Esophagus muscularis mucosa (tissue), 4 donors: ENCODE data around the gene FLNC. TPM values are rescaled to one million over a fixed set of nuclear protein-coding genes. Genes with fewer than 3 reads are reported as not detected.

Experiments
- DNase-seq: peaks from one replicate; pipeline ENCODE4 v3.0.0-alpha.2; 2017; ENCODE audit errors: extremely low spot score
- H3K27ac ChIP-seq, 4 donors: fragments of 200-600 bp; sonication (generic); replicated peaks in 1 of 4; 1 replicate in 3 of 4; 2 replicates in 1 of 4; pipeline ENCODE4 v1.5.1; 2016 to 2019; ENCODE audit warnings: mild to moderate bottlenecking in 1 of 4
- H3K27me3 ChIP-seq, 4 donors: fragments of 200-600 bp; sonication (generic); one replicate each; pipeline versions ENCODE4 v1.5.1 to v1.6.0; 2016 to 2019
- H3K36me3 ChIP-seq, 4 donors: fragments of 200-600 bp; sonication (generic); one replicate each; pipeline ENCODE4 v1.5.1; 2016 to 2019
- H3K4me1 ChIP-seq, 4 donors: fragments of 200-600 bp; sonication (generic); one replicate each; pipeline ENCODE4 v1.5.1; 2016 to 2019
- H3K4me3 ChIP-seq, 4 donors: fragments of 200-600 bp; sonication (generic); 1 replicate in 2 of 4; 2 replicates in 2 of 4; pipeline ENCODE4 v1.5.1; 2016 to 2019; ENCODE audit warnings: mild to moderate bottlenecking in 4 of 4, moderate library complexity in 1 of 4
- H3K9me3 ChIP-seq, 4 donors: fragments of 200-600 bp; sonication (generic); 1 replicate in 3 of 4; 2 replicates in 1 of 4; pipeline ENCODE4 v1.5.1; 2016 to 2019
- CTCF ChIP-seq, 3 experiments: fragments of 200-600 bp in 2 of 3; fragments of 450-650 bp in 1 of 3; sonication (generic) in 2 of 3; IDR thresholded peaks; one replicate each; pipeline ENCODE4 v1.5.1; 2017 to 2019; ENCODE audit warnings: antibody characterized with exemption in 3 of 3, mild to moderate bottlenecking in 2 of 3, moderate library complexity in 1 of 3
- EP300 ChIP-seq: sonication (generic); formaldehyde crosslinking; IDR thresholded peaks from one replicate; pipeline ENCODE4 v1.6.1; 2017; ENCODE audit warnings: antibody characterized with exemption
- POLR2A ChIP-seq: fragments of 450-650 bp; IDR thresholded peaks from one replicate; pipeline ENCODE4 v1.6.1; 2017; ENCODE audit warnings: antibody characterized with exemption, moderate library complexity, mild to moderate bottlenecking, low read depth
- POLR2AphosphoS5 ChIP-seq, 2 donors: sonication (generic); formaldehyde crosslinking; IDR thresholded peaks; one replicate each; pipeline ENCODE4 v1.6.1; 2017; ENCODE audit warnings: antibody characterized with exemption in 2 of 2
- whole genome bisulfite sequencing: methylation state at CpG from one replicate; pipeline ENCODE4 v1.1.5; 2018; 5-methylcytosine and 5-hydroxymethylcytosine counted together
- intact Hi-C: fragments of 100-400 bp; cut with DNase I; formaldehyde crosslinking; loops from one replicate; pipeline ENCODE4 v1.15.1; 2023
- total RNA-seq, 4 donors: library from RNA; depleted of rRNA; stranded (reverse); fragments of >200 nt; gene quantifications; one replicate each; pipeline versions ENCODE4 v1.1.0 to v1.2.1, GENCODE V29; 2016

Gene FLNC
- total RNA-seq, 4 donors from 2014 or later = 391 to 932 (median 533) TPM

DNA sequence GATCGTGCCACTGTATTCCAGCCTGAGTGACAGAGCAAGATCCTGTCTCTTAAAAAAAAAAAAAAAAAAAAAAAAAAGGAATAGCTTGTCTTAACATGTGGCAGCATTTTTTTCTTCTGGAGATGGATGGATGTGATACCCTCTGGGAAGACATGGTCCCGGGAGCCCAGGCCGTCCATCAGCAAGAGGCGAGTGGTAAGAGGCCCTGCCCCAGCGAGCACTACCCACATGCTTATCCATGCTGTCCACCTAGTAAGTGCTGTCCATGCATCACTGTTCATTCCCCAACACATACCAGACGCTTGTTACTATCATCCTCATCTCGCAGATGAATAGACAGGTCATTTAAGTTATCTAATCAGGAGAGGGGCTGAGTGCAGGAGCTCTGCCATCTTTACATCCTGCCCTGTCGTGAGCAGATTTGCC, 45.3 kb downstream of the FLNC start:
- no peak for DNase-seq
- Histone ChIP-seq H3K27me3 (no peaks in the 10 kb centered on the region), H3K4me3 (no peak overlapping the region), H3K9me3 (no peaks in the 10 kb centered on the region), H3K4me1 (peaks cover 0 to 10% (median 8%) of the 10 kb centered on the region in 4 donors), H3K36me3 (no peaks in the 10 kb centered on the region), H3K27ac (no peak overlapping the region)
- TF ChIP-seq POLR2A (no peak), CTCF (IDR thresholded peaks at IDR 0.05) (no peak), POLR2AphosphoS5 (IDR thresholded peaks at IDR 0.05) (no peak), EP300 (no peak)
- intact Hi-C loops = loop anchor here (10.0 kb wide), 1 partner anchor 141 kb away; the partner anchor contains the start of gene CALU
- 71% methylated on average over 8 of the region's 8 CpGs for WGBS

DNA sequence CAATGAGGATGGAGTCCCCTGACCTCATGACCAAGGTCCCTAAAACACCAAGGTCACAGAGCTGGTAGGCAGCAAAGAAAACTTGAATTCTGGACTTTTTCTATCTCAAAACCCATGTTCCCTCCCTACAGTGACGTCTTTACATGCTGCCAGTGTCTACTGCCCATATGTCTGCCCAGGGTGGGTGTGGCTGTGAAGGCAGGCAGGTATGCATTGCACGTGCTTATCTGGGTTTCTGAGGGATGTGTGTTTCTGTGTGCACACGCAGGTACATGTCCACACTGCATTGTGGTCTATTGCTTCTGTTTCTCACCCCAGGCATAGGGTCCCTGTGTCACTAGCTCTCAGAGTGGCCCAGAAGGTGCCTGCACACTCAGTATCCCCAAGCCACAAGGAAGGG, 45.9 kb downstream of the FLNC start:
- intact Hi-C loops = loop anchor here (10.0 kb wide), 1 partner anchor 141 kb away; the partner anchor contains the start of gene CALU
- no peak overlapping the region for H3K27ac ChIP-seq
- H3K27me3 ChIP-seq = no peaks in the 10 kb centered on the region
- 77% methylated on average over 3 of the region's 3 CpGs for WGBS
- H3K4me1 ChIP-seq = peaks cover 0 to 10% (median 8%) of the 10 kb centered on the region in 4 donors
- TF ChIP-seq EP300 = no peak
- no peak for TF ChIP-seq POLR2AphosphoS5 (IDR thresholded peaks at IDR 0.05)
- no peak for TF ChIP-seq POLR2A
- TF ChIP-seq CTCF (IDR thresholded peaks at IDR 0.05) = no peak
- DNase-seq = no peak
- no peaks in the 10 kb centered on the region for H3K9me3 ChIP-seq
- H3K4me3 ChIP-seq = no peak overlapping the region
- no peaks in the 10 kb centered on the region for H3K36me3 ChIP-seq

DNA sequence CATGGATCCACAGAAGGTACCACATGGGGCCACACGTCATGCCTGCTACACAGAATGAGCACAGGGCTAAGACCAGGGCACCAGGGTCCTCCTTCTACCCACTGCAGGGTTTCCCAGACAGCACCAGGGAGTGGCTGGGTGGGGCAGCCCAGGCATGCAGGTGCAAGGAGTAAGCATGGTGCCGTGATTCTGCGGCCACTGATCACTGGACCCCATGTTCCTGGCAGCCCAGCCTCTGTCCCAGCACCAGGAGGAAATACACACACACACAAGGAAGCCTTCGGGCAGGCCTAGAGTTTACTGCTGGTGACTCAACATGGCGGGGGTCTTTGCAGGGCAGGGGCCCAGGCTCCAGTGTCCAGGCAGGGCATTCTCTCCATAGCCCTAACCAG, 46.4 kb downstream of the FLNC start:
- TF ChIP-seq POLR2AphosphoS5 (IDR thresholded peaks at IDR 0.05) (no peak), CTCF (IDR thresholded peaks at IDR 0.05) (no peak), EP300 (no peak), POLR2A (no peak)
- 83% methylated on average over 2 of the region's 5 CpGs for WGBS
- peaks cover 0 to 10% (median 8%) of the 10 kb centered on the region in 4 donors for H3K4me1 ChIP-seq
- no peaks in the 10 kb centered on the region for H3K36me3 ChIP-seq
- no peaks in the 10 kb centered on the region for H3K9me3 ChIP-seq
- intact Hi-C loops = loop anchor here (10.0 kb wide), 1 partner anchor 142 kb away; the partner anchor contains the start of gene CALU
- no peak for DNase-seq
- no peaks in the 10 kb centered on the region for H3K27me3 ChIP-seq
- no peak overlapping the region for H3K27ac ChIP-seq
- no peak overlapping the region for H3K4me3 ChIP-seq

GRCh38 chr7:128876978-128877755, 47.0 kb downstream of the FLNC start:
- Histone ChIP-seq H3K27me3 (no peaks in the 10 kb centered on the region), H3K4me3 (no peak overlapping the region), H3K36me3 (no peaks in the 10 kb centered on the region), H3K27ac (no peak overlapping the region), H3K9me3 (no peaks in the 10 kb centered on the region), H3K4me1 (peaks cover 0 to 10% (median 8%) of the 10 kb centered on the region in 4 donors)
- no peak for TF ChIP-seq POLR2AphosphoS5 (IDR thresholded peaks at IDR 0.05)
- TF ChIP-seq POLR2A = no peak
- no peak for TF ChIP-seq CTCF (IDR thresholded peaks at IDR 0.05)
- no peak for TF ChIP-seq EP300
- no peak for DNase-seq
- WGBS = 90% methylated on average over 18 of the region's 32 CpGs
- intact Hi-C loops = loop anchor here (10.0 kb wide), 1 partner anchor 142 kb away; the partner anchor contains the start of gene CALU
